WI38 (cell line): ENCODE results near the gene NIN.
"Not testable (repeated sequence)": the region's sequence is repeated elsewhere in the genome, so short reads cannot be mapped to it uniquely, and the experiment has no call there.

Source experiments
- H3K4me3 ChIP-seq: 2 replicates; pipeline ENCODE4 v1.5.1; 2011; ENCODE audit warnings: low read depth, mild to moderate bottlenecking, control low read depth, low read length
- CTCF ChIP-seq: IDR thresholded peaks from 2 replicates; pipeline ENCODE4 v1.5.1; 2012; ENCODE audit warnings: low read depth, mild to moderate bottlenecking, control low read depth, low read length

NIN gene

GRCh38 chr14:50704454-50705010 lies 126.4 kb downstream of the NIN start:
- TF ChIP-seq CTCF, result no peak
- no peak overlapping the region for H3K4me3 ChIP-seq

DNA sequence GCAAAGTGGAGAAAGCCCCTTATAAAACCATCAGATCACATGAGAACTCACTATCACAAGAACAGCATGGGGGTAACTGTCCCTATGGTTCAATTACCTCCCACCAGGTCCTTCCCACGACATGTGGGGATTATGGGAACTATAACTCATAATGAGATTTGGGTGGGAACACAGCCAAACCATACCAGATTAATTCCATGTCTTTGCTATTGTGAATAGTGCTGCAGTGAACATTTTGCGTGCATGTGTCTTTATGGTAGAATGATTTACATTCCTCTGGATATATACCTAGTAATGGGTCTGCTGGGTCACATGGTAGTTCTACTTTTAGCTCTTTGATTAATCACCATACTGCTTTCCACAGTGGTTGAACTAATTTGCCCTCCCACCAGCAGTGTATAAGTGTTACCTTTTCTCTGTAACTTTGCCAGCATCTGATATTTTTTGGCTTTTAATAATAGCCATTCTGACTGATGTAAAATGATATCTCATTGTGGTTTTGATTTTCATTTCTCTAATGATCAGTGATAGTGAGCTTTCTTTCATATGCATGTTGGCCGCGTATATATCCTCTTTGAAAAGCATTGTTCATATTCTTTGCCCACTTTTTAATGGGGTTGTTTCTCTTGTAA lies 133.2 kb downstream of the NIN start:
- TF ChIP-seq CTCF, result no peak
- no peak overlapping the region for H3K4me3 ChIP-seq

- H3K4me3 ChIP-seq, result not testable (repeated sequence)
Measured at GRCh38 chr14:50694260-50694659, 136.7 kb downstream of the NIN start.

GRCh38 chr14:50688875-50689274 lies 142.1 kb downstream of the NIN start:
- no peak for TF ChIP-seq CTCF
- H3K4me3 ChIP-seq, result no peak overlapping the region

GRCh38 chr14:50679674-50680073 lies 151.3 kb downstream of the NIN start:
- H3K4me3 ChIP-seq, result no peak overlapping the region
- TF ChIP-seq CTCF, result no peak

DNA sequence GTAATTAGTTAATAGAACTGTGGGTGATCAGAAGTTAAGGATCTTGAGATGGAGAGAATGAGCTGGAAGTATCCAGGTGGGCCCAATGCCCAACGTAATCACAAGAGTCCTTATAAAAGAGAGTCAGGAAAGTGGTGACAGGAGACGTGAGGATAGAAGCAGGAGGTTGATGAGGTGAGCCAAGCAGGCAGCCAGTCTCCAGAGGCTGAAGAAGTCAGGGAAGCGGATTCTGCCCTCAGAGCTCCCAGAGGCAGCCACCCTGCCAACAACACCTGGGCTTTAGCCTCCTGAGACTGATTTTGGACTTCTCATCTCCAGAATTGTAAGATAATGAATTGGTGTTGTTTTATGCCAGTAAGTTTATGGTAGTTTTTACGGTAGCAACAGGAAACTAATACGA lies 152.8 kb downstream of the NIN start:
- no peak for TF ChIP-seq CTCF
- no peak overlapping the region for H3K4me3 ChIP-seq

GRCh38 chr14:50677527-50678063 lies 153.4 kb downstream of the NIN start:
- H3K4me3 ChIP-seq, result peak overlapping the region; percentile 30
- no peak for TF ChIP-seq CTCF
